Endothelial cell of umbilical vein (primary cell): Measurements from ENCODE around the gene IQCH.

Experiments used
- EZH2 ChIP-seq: IDR thresholded peaks from 2 replicates; pipeline ENCODE4 v1.6.1; 2012; ENCODE audit warnings: borderline replicate concordance, low read depth, mild to moderate bottlenecking, moderate library complexity, low read length, inconsistent platforms; ENCODE audit not compliant: severe bottlenecking
- POLR2A ChIP-seq: IDR thresholded peaks from 2 replicates; pipeline ENCODE4 v1.6.1; 2012; ENCODE audit warnings: low read depth, mild to moderate bottlenecking, control low read depth, low read length
- POLR2AphosphoS5 ChIP-seq: IDR thresholded peaks from 2 replicates; pipeline ENCODE4 v1.6.1; 2012; ENCODE audit warnings: low read depth, mild to moderate bottlenecking, control low read depth, low read length, moderate library complexity; ENCODE audit not compliant: insufficient read depth
- TF ChIP-seq, protein P1 (sequence below), 2 donors: IDR thresholded peaks; 1 replicate in 1 of 2; 2 replicates in 1 of 2; pipeline ENCODE4 v1.5.1; 2011; ENCODE audit warnings: low read length in 2 of 2, mild to moderate bottlenecking in 2 of 2, moderate library complexity in 2 of 2, control low read depth in 1 of 2, inconsistent platforms in 1 of 2, low read depth in 1 of 2; ENCODE audit not compliant: insufficient read depth in 1 of 2; ENCODE audit errors: extremely low read depth in 1 of 2
- TF ChIP-seq, protein P2 (sequence below): IDR thresholded peaks from 2 replicates; pipeline ENCODE4 v1.6.1; 2011; ENCODE audit not compliant: insufficient read depth, insufficient read length

DNA sequence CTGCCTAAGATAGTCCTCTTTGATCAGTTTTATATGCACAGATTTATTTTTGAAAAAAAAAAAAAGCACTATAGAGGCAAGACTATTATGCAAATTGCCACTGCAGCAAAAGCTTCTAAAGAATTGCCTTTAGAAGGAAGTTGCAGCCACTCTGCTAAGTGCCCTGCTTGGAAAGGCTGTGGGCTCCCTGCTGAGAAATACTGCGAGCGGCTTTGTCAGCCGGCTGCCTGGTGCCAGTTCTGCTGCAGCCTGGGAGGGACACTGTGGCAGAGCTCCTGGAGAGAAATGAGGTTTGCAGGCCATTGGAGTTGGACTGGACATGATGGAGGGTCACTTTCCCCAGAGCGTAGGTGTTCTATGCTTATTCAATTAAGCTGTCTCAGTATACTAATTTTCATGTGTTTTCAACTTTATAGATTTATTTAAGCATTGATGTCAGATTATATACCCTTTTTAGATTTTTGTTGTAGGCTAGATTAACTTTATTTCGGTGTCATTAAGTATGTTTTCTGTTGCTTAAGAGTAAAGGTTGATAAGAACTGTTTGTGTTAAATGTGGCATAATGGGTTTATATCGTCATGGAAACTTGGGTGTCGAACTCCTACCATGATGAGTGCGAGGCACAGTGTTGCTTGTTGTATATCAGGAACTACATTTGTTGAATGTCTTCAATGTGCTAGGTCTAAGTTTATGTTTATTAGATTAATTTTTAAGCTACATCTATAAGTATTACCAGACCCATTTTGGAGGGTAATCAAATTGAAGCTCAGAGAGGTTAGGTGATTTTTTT, 294.5 kb downstream of the IQCH start:
- TF ChIP-seq, protein P1, sequence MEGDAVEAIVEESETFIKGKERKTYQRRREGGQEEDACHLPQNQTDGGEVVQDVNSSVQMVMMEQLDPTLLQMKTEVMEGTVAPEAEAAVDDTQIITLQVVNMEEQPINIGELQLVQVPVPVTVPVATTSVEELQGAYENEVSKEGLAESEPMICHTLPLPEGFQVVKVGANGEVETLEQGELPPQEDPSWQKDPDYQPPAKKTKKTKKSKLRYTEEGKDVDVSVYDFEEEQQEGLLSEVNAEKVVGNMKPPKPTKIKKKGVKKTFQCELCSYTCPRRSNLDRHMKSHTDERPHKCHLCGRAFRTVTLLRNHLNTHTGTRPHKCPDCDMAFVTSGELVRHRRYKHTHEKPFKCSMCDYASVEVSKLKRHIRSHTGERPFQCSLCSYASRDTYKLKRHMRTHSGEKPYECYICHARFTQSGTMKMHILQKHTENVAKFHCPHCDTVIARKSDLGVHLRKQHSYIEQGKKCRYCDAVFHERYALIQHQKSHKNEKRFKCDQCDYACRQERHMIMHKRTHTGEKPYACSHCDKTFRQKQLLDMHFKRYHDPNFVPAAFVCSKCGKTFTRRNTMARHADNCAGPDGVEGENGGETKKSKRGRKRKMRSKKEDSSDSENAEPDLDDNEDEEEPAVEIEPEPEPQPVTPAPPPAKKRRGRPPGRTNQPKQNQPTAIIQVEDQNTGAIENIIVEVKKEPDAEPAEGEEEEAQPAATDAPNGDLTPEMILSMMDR (IDR thresholded peaks at IDR 0.05; ENCODE audit: extremely low read depth in 1 of 2, insufficient read depth in 1 of 2, low read depth in 1 of 2, low read length in 2 of 2) = no peak
- TF ChIP-seq, protein P2, sequence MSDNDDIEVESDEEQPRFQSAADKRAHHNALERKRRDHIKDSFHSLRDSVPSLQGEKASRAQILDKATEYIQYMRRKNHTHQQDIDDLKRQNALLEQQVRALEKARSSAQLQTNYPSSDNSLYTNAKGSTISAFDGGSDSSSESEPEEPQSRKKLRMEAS = no peak
- no peak for TF ChIP-seq POLR2AphosphoS5
- no peak for TF ChIP-seq POLR2A
- no peak for TF ChIP-seq EZH2
